Measurements from ENCODE around the gene HEMK1.
A peak's percentile ranks its signal among the peaks of the same experiment; 100 is the strongest.

HEMK1 gene

GRCh38 chr3:50568947-50569749 is at the start of gene HEMK1:
HEMK1 (plus strand) TSS chr3:50569522; CDS start chr3:50571105, 1,583 bp downstream.
- FAIRE-seq = no peak
- TF ChIP-seq CTCF (IDR thresholded peaks at IDR 0.05; ENCODE audit: insufficient read depth, missing control alignments) = no peak
- DNase-seq (ENCODE audit: insufficient read length, low spot score) = peak; percentile 99

- FAIRE-seq = no peak
- DNase-seq (ENCODE audit: insufficient read length, low spot score) = no peak
- no peak for TF ChIP-seq CTCF (IDR thresholded peaks at IDR 0.05; ENCODE audit: insufficient read depth, missing control alignments)
These were observed 48.5 kb upstream of the HEMK1 start for GRCh38 chr3:50520849-50521248.

GRCh38 chr3:50521572-50521971 is 47.8 kb upstream of the HEMK1 start:
- TF ChIP-seq CTCF (IDR thresholded peaks at IDR 0.05; ENCODE audit: insufficient read depth, missing control alignments) = no peak
- FAIRE-seq (no peak), DNase-seq (ENCODE audit: insufficient read length, low spot score) (no peak)

- FAIRE-seq (peak; percentile 86), DNase-seq (ENCODE audit: insufficient read length, low spot score) (peak; percentile 88)
- TF ChIP-seq CTCF (IDR thresholded peaks at IDR 0.05; ENCODE audit: insufficient read depth, missing control alignments) = no peak
These were observed 46.0 kb upstream of the HEMK1 start for GRCh38 chr3:50523279-50523811.

GRCh38 chr3:50524746-50525145 is 44.6 kb upstream of the HEMK1 start:
- FAIRE-seq (no peak), DNase-seq (ENCODE audit: insufficient read length, low spot score) (no peak)
- TF ChIP-seq CTCF (IDR thresholded peaks at IDR 0.05; ENCODE audit: insufficient read depth, missing control alignments) = no peak

GRCh38 chr3:50525191-50525910 is 44.0 kb upstream of the HEMK1 start:
- FAIRE-seq = no peak
- DNase-seq (ENCODE audit: insufficient read length, low spot score) = no peak
- no peak for TF ChIP-seq CTCF (IDR thresholded peaks at IDR 0.05; ENCODE audit: insufficient read depth, missing control alignments)

All from D721Med (cell line).